ENCODE data around the gene BMP8B. TPM values are rescaled to one million over a fixed set of nuclear protein-coding genes. Genes with fewer than 3 reads are reported as not detected.
"Not testable (repeated sequence)": the region's sequence is repeated elsewhere in the genome, so short reads cannot be mapped to it uniquely, and the experiment has no call there.

Gene BMP8B
- total and polyA plus RNA-seq, 4 donors, result 0.08 to 0.19 (median 0.18) TPM

GRCh38 chr1:39778463-39779099 is 10.1 kb downstream of the BMP8B start:
- not testable (repeated sequence) for DNase-seq (ENCODE audit: low spot score); H3K27me3 ChIP-seq (ENCODE audit: control insufficient read depth in 4 of 4, insufficient read depth in 4 of 4, low read length in 3 of 4); H3K4me3 ChIP-seq (ENCODE audit: low read depth in 1 of 3, low read length in 3 of 3); H3K9me3 ChIP-seq (ENCODE audit: control insufficient read depth in 4 of 4, low read length in 3 of 4); H3K36me3 ChIP-seq (ENCODE audit: control insufficient read depth in 4 of 4, insufficient read depth in 3 of 4, low read depth in 1 of 4, low read length in 3 of 4); H3K4me1 ChIP-seq (ENCODE audit: control insufficient read depth in 4 of 4, insufficient read depth in 4 of 4, low read length in 3 of 4); H3K27ac ChIP-seq (ENCODE audit: low read depth in 1 of 2, low read length in 2 of 2); H3K9ac ChIP-seq (ENCODE audit: low read depth in 1 of 2, low read length in 2 of 2)
- 87% methylated on average over 12 of the region's 12 CpGs for WGBS

GRCh38 chr1:39777896-39778295 is 10.8 kb downstream of the BMP8B start:
- not testable (repeated sequence) for H3K9ac ChIP-seq (ENCODE audit: low read depth in 1 of 2, low read length in 2 of 2); H3K9me3 ChIP-seq (ENCODE audit: control insufficient read depth in 4 of 4, low read length in 3 of 4); H3K4me3 ChIP-seq (ENCODE audit: low read depth in 1 of 3, low read length in 3 of 3); H3K36me3 ChIP-seq (ENCODE audit: control insufficient read depth in 4 of 4, insufficient read depth in 3 of 4, low read depth in 1 of 4, low read length in 3 of 4); H3K27me3 ChIP-seq (ENCODE audit: control insufficient read depth in 4 of 4, insufficient read depth in 4 of 4, low read length in 3 of 4); DNase-seq (ENCODE audit: low spot score); H3K27ac ChIP-seq (ENCODE audit: low read depth in 1 of 2, low read length in 2 of 2); H3K4me1 ChIP-seq (ENCODE audit: control insufficient read depth in 4 of 4, insufficient read depth in 4 of 4, low read length in 3 of 4)
- 91% methylated on average over 17 of the region's 17 CpGs for WGBS

GRCh38 chr1:39777306-39777705 is 11.4 kb downstream of the BMP8B start:
- 93% methylated on average over 4 of the region's 4 CpGs for WGBS
- Histone ChIP-seq H3K36me3 (ENCODE audit: control insufficient read depth in 4 of 4, insufficient read depth in 3 of 4, low read depth in 1 of 4, low read length in 3 of 4) (no peaks in the 10 kb centered on the region), H3K4me1 (ENCODE audit: control insufficient read depth in 4 of 4, insufficient read depth in 4 of 4, low read length in 3 of 4) (no peaks in the 10 kb centered on the region), H3K27ac (ENCODE audit: low read depth in 1 of 2, low read length in 2 of 2) (no peak overlapping the region), H3K27me3 (ENCODE audit: control insufficient read depth in 4 of 4, insufficient read depth in 4 of 4, low read length in 3 of 4) (no peaks in the 10 kb centered on the region), H3K9ac (ENCODE audit: low read depth in 1 of 2, low read length in 2 of 2) (no peak overlapping the region), H3K4me3 (ENCODE audit: low read depth in 1 of 3, low read length in 3 of 3) (no peak overlapping the region), H3K9me3 (ENCODE audit: control insufficient read depth in 4 of 4, low read length in 3 of 4) (no peaks in the 10 kb centered on the region)
- TF ChIP-seq HNF4G (IDR thresholded peaks at IDR 0.05) (no peak), SP1 (IDR thresholded peaks at IDR 0.05) (no peak), ZBTB33 (IDR thresholded peaks at IDR 0.05) (no peak), HNF4A (conservative IDR thresholded peaks at IDR 0.05) (no peak), TAF1 (conservative IDR thresholded peaks at IDR 0.05) (no peak), JUND (IDR thresholded peaks at IDR 0.05) (no peak), FOXA1 (IDR thresholded peaks at IDR 0.05) (no peak), RXRA (IDR thresholded peaks at IDR 0.05) (no peak), MAX (IDR thresholded peaks at IDR 0.05) (no peak), ATF3 (IDR thresholded peaks at IDR 0.05) (no peak), GABPA (IDR thresholded peaks at IDR 0.05 in 1 of 2, conservative IDR thresholded peaks at IDR 0.05 in 1 of 2) (no peak), FOXA2 (IDR thresholded peaks at IDR 0.05) (no peak), EGR1 (IDR thresholded peaks at IDR 0.05; ENCODE audit: low read depth in 2 of 2) (no peak), RAD21 (IDR thresholded peaks at IDR 0.05) (no peak), REST (IDR thresholded peaks at IDR 0.05) (no peak), NR2F2 (IDR thresholded peaks at IDR 0.05) (no peak)
- DNase-seq (ENCODE audit: low spot score), result no peak

Measured in liver (tissue), 9 donors.